ENCODE results near the gene ARMH3.

DNA sequence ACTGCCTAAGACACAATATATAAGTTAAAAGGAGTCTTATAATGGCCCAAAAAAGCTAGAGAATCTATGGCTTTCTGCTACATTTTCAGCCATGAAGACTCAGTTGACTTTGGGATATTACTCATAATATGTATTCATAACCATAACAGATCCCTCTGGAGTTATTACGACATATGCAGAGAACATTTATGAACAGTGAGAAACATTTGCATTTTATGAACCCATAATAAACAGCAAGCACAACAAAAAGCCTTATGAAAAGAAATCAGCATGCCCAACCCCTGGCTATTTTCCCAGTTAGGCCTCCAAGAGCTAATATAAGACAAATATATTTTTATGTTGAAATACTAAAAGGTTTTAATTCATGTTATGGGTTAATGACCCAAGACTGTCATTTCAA, 52.4 kb downstream of the ARMH3 start:
- no peak for TF ChIP-seq NFE2L1 (CRISPR knock-in tag; IDR thresholded peaks at IDR 0.05)
- TF ChIP-seq, protein P1, sequence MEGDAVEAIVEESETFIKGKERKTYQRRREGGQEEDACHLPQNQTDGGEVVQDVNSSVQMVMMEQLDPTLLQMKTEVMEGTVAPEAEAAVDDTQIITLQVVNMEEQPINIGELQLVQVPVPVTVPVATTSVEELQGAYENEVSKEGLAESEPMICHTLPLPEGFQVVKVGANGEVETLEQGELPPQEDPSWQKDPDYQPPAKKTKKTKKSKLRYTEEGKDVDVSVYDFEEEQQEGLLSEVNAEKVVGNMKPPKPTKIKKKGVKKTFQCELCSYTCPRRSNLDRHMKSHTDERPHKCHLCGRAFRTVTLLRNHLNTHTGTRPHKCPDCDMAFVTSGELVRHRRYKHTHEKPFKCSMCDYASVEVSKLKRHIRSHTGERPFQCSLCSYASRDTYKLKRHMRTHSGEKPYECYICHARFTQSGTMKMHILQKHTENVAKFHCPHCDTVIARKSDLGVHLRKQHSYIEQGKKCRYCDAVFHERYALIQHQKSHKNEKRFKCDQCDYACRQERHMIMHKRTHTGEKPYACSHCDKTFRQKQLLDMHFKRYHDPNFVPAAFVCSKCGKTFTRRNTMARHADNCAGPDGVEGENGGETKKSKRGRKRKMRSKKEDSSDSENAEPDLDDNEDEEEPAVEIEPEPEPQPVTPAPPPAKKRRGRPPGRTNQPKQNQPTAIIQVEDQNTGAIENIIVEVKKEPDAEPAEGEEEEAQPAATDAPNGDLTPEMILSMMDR (IDR thresholded peaks at IDR 0.05) = no peak
- TF ChIP-seq, protein P2, sequence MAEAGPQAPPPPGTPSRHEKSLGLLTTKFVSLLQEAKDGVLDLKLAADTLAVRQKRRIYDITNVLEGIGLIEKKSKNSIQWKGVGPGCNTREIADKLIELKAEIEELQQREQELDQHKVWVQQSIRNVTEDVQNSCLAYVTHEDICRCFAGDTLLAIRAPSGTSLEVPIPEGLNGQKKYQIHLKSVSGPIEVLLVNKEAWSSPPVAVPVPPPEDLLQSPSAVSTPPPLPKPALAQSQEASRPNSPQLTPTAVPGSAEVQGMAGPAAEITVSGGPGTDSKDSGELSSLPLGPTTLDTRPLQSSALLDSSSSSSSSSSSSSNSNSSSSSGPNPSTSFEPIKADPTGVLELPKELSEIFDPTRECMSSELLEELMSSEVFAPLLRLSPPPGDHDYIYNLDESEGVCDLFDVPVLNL (CRISPR knock-in tag; IDR thresholded peaks at IDR 0.05; ENCODE audit: borderline replicate concordance, low read depth) = no peak
- TF ChIP-seq ELF4 (CRISPR knock-in tag; IDR thresholded peaks at IDR 0.05; ENCODE audit: low read depth) = no peak
- TF ChIP-seq, protein P3, sequence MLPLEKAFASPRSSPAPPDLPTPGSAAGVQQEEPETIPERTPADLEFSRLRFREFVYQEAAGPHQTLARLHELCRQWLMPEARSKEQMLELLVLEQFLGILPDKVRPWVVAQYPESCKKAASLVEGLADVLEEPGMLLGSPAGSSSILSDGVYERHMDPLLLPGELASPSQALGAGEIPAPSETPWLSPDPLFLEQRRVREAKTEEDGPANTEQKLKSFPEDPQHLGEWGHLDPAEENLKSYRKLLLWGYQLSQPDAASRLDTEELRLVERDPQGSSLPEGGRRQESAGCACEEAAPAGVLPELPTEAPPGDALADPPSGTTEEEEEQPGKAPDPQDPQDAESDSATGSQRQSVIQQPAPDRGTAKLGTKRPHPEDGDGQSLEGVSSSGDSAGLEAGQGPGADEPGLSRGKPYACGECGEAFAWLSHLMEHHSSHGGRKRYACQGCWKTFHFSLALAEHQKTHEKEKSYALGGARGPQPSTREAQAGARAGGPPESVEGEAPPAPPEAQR (CRISPR knock-in tag; IDR thresholded peaks at IDR 0.05) = no peak
- TF ChIP-seq, protein P4, sequence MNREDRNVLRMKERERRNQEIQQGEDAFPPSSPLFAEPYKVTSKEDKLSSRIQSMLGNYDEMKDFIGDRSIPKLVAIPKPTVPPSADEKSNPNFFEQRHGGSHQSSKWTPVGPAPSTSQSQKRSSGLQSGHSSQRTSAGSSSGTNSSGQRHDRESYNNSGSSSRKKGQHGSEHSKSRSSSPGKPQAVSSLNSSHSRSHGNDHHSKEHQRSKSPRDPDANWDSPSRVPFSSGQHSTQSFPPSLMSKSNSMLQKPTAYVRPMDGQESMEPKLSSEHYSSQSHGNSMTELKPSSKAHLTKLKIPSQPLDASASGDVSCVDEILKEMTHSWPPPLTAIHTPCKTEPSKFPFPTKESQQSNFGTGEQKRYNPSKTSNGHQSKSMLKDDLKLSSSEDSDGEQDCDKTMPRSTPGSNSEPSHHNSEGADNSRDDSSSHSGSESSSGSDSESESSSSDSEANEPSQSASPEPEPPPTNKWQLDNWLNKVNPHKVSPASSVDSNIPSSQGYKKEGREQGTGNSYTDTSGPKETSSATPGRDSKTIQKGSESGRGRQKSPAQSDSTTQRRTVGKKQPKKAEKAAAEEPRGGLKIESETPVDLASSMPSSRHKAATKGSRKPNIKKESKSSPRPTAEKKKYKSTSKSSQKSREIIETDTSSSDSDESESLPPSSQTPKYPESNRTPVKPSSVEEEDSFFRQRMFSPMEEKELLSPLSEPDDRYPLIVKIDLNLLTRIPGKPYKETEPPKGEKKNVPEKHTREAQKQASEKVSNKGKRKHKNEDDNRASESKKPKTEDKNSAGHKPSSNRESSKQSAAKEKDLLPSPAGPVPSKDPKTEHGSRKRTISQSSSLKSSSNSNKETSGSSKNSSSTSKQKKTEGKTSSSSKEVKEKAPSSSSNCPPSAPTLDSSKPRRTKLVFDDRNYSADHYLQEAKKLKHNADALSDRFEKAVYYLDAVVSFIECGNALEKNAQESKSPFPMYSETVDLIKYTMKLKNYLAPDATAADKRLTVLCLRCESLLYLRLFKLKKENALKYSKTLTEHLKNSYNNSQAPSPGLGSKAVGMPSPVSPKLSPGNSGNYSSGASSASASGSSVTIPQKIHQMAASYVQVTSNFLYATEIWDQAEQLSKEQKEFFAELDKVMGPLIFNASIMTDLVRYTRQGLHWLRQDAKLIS (CRISPR knock-in tag; IDR thresholded peaks at IDR 0.05; ENCODE audit: borderline replicate concordance) = no peak
